ENCODE measurements around the gene BBLN.
"Not testable (repeated sequence)": the region's sequence is repeated elsewhere in the genome, so short reads cannot be mapped to it uniquely, and the experiment has no call there.

Gene BBLN

GRCh38 chr9:128167209-128167608 lies 7.1 kb downstream of the BBLN start:
- no peak overlapping the region for H3K9ac ChIP-seq (ENCODE audit: low read depth, low read length)
- H3K36me3 ChIP-seq (ENCODE audit: insufficient read depth, low read length): peaks cover 73% of the 10 kb centered on the region
- 89% methylated on average over 4 of the region's 4 CpGs for WGBS
- no peaks in the 10 kb centered on the region for H3K9me3 ChIP-seq (ENCODE audit: insufficient read depth, low read depth, low read length)
- no peaks in the 10 kb centered on the region for H3K4me1 ChIP-seq (ENCODE audit: insufficient read depth, low read length)
- no peak overlapping the region for H3K27ac ChIP-seq (ENCODE audit: low read depth, low read length)
- H3K4me3 ChIP-seq (ENCODE audit: low read length): no peak overlapping the region
- no peaks in the 10 kb centered on the region for H3K27me3 ChIP-seq (ENCODE audit: insufficient read depth, low read length)

GRCh38 chr9:128168731-128169308 lies 8.8 kb downstream of the BBLN start:
- H3K36me3 ChIP-seq (ENCODE audit: insufficient read depth, low read length): peaks cover 60% of the 10 kb centered on the region

GRCh38 chr9:128169492-128169891 lies 9.4 kb downstream of the BBLN start:
- Histone ChIP-seq H3K27me3 (ENCODE audit: insufficient read depth, low read length) (no peaks in the 10 kb centered on the region), H3K27ac (ENCODE audit: low read depth, low read length) (no peak overlapping the region), H3K9ac (ENCODE audit: low read depth, low read length) (no peak overlapping the region), H3K4me1 (ENCODE audit: insufficient read depth, low read length) (no peaks in the 10 kb centered on the region), H3K36me3 (ENCODE audit: insufficient read depth, low read length) (peaks cover 58% of the 10 kb centered on the region), H3K4me3 (ENCODE audit: low read length) (no peak overlapping the region), H3K9me3 (ENCODE audit: insufficient read depth, low read depth, low read length) (no peaks in the 10 kb centered on the region)
- 94% methylated on average over 8 of the region's 8 CpGs for WGBS

More at GRCh38 chr9:128168731-128169308, 8.8 kb downstream of the BBLN start:
- WGBS: 93% methylated on average over 8 of the region's 8 CpGs
- H3K9ac ChIP-seq (ENCODE audit: low read depth, low read length): no peak overlapping the region
- H3K27ac ChIP-seq (ENCODE audit: low read depth, low read length): no peak overlapping the region
- no peaks in the 10 kb centered on the region for H3K9me3 ChIP-seq (ENCODE audit: insufficient read depth, low read depth, low read length)
- no peak overlapping the region for H3K4me3 ChIP-seq (ENCODE audit: low read length)
- no peaks in the 10 kb centered on the region for H3K4me1 ChIP-seq (ENCODE audit: insufficient read depth, low read length)
- no peaks in the 10 kb centered on the region for H3K27me3 ChIP-seq (ENCODE audit: insufficient read depth, low read length)

GRCh38 chr9:128169925-128170324 lies 9.9 kb downstream of the BBLN start:
- WGBS: 94% methylated on average over 8 of the region's 8 CpGs
- Histone ChIP-seq H3K36me3 (ENCODE audit: insufficient read depth, low read length) (peaks cover 56% of the 10 kb centered on the region), H3K27ac (ENCODE audit: low read depth, low read length) (no peak overlapping the region)

GRCh38 chr9:128174062-128174461 lies 14.0 kb downstream of the BBLN start:
- no peak overlapping the region for H3K9ac ChIP-seq (ENCODE audit: low read depth, low read length)
- 92% methylated on average over 4 of the region's 4 CpGs for WGBS
- peaks cover 60% of the 10 kb centered on the region for H3K36me3 ChIP-seq (ENCODE audit: insufficient read depth, low read length)

More at GRCh38 chr9:128169925-128170324, 9.9 kb downstream of the BBLN start:
- no peaks in the 10 kb centered on the region for H3K9me3 ChIP-seq (ENCODE audit: insufficient read depth, low read depth, low read length)
- H3K9ac ChIP-seq (ENCODE audit: low read depth, low read length): no peak overlapping the region
- H3K4me3 ChIP-seq (ENCODE audit: low read length): no peak overlapping the region
- no peaks in the 10 kb centered on the region for H3K4me1 ChIP-seq (ENCODE audit: insufficient read depth, low read length)
- no peaks in the 10 kb centered on the region for H3K27me3 ChIP-seq (ENCODE audit: insufficient read depth, low read length)

GRCh38 chr9:128175102-128175563 lies 15.1 kb downstream of the BBLN start:
- Histone ChIP-seq H3K27me3 (ENCODE audit: insufficient read depth, low read length) (no peaks in the 10 kb centered on the region), H3K9me3 (ENCODE audit: insufficient read depth, low read depth, low read length) (peaks cover 6% of the 10 kb centered on the region; the same call in 1 of the 2 replicates), H3K4me3 (ENCODE audit: low read length) (no peak overlapping the region), H3K9ac (ENCODE audit: low read depth, low read length) (no peak overlapping the region), H3K27ac (ENCODE audit: low read depth, low read length) (no peak overlapping the region), H3K4me1 (ENCODE audit: insufficient read depth, low read length) (no peaks in the 10 kb centered on the region), H3K36me3 (ENCODE audit: insufficient read depth, low read length) (peaks cover 59% of the 10 kb centered on the region)
- 85% methylated on average over 8 of the region's 8 CpGs for WGBS

More at GRCh38 chr9:128174062-128174461, 14.0 kb downstream of the BBLN start:
- Histone ChIP-seq H3K27me3 (ENCODE audit: insufficient read depth, low read length) (no peaks in the 10 kb centered on the region), H3K4me3 (ENCODE audit: low read length) (no peak overlapping the region), H3K4me1 (ENCODE audit: insufficient read depth, low read length) (no peaks in the 10 kb centered on the region), H3K9me3 (ENCODE audit: insufficient read depth, low read depth, low read length) (peaks cover 2% of the 10 kb centered on the region; the same call in 1 of the 2 replicates), H3K27ac (ENCODE audit: low read depth, low read length) (no peak overlapping the region)

GRCh38 chr9:128175726-128176125 lies 15.7 kb downstream of the BBLN start:
- no peaks in the 10 kb centered on the region for H3K4me1 ChIP-seq (ENCODE audit: insufficient read depth, low read length)
- H3K27me3 ChIP-seq (ENCODE audit: insufficient read depth, low read length): no peaks in the 10 kb centered on the region
- 91% methylated on average over 2 of the region's 2 CpGs for WGBS
- H3K27ac ChIP-seq (ENCODE audit: low read depth, low read length): no peak overlapping the region
- no peak overlapping the region for H3K4me3 ChIP-seq (ENCODE audit: low read length)
- peaks cover 6% of the 10 kb centered on the region; the same call in 1 of the 2 replicates for H3K9me3 ChIP-seq (ENCODE audit: insufficient read depth, low read depth, low read length)
- H3K36me3 ChIP-seq (ENCODE audit: insufficient read depth, low read length): peaks cover 63% of the 10 kb centered on the region
- no peak overlapping the region for H3K9ac ChIP-seq (ENCODE audit: low read depth, low read length)

- Histone ChIP-seq H3K36me3 (ENCODE audit: insufficient read depth, low read length) (peaks cover 75% of the 10 kb centered on the region), H3K9me3 (ENCODE audit: insufficient read depth, low read depth, low read length) (peaks cover 6% of the 10 kb centered on the region; the same call in 1 of the 2 replicates), H3K9ac (ENCODE audit: low read depth, low read length) (no peak overlapping the region), H3K4me1 (ENCODE audit: insufficient read depth, low read length) (no peaks in the 10 kb centered on the region), H3K4me3 (ENCODE audit: low read length) (no peak overlapping the region), H3K27ac (ENCODE audit: low read depth, low read length) (no peak overlapping the region), H3K27me3 (ENCODE audit: insufficient read depth, low read length) (no peaks in the 10 kb centered on the region)
- 96% methylated on average over 11 of the region's 11 CpGs for WGBS
Observed at GRCh38 chr9:128178806-128179431, 18.9 kb downstream of the BBLN start.

GRCh38 chr9:128180001-128180400 lies 19.9 kb downstream of the BBLN start:
- Histone ChIP-seq H3K27ac (ENCODE audit: low read depth, low read length) (no peak overlapping the region), H3K4me1 (ENCODE audit: insufficient read depth, low read length) (no peaks in the 10 kb centered on the region), H3K4me3 (ENCODE audit: low read length) (no peak overlapping the region), H3K9me3 (ENCODE audit: insufficient read depth, low read depth, low read length) (peaks cover 6% of the 10 kb centered on the region; the same call in 1 of the 2 replicates), H3K36me3 (ENCODE audit: insufficient read depth, low read length) (peaks cover 72% of the 10 kb centered on the region), H3K27me3 (ENCODE audit: insufficient read depth, low read length) (no peaks in the 10 kb centered on the region), H3K9ac (ENCODE audit: low read depth, low read length) (no peak overlapping the region)
- 96% methylated on average over 8 of the region's 8 CpGs for WGBS

GRCh38 chr9:128180447-128180846 lies 20.4 kb downstream of the BBLN start:
- Histone ChIP-seq H3K27me3 (ENCODE audit: insufficient read depth, low read length) (no peaks in the 10 kb centered on the region), H3K4me3 (ENCODE audit: low read length) (no peak overlapping the region), H3K9me3 (ENCODE audit: insufficient read depth, low read depth, low read length) (peaks cover 6% of the 10 kb centered on the region; the same call in 1 of the 2 replicates), H3K36me3 (ENCODE audit: insufficient read depth, low read length) (peaks cover 71% of the 10 kb centered on the region), H3K9ac (ENCODE audit: low read depth, low read length) (no peak overlapping the region), H3K27ac (ENCODE audit: low read depth, low read length) (no peak overlapping the region), H3K4me1 (ENCODE audit: insufficient read depth, low read length) (no peaks in the 10 kb centered on the region)
- WGBS: 92% methylated on average over 8 of the region's 8 CpGs

GRCh38 chr9:128181480-128181879 lies 21.4 kb downstream of the BBLN start:
- H3K4me3 ChIP-seq (ENCODE audit: low read length); H3K27me3 ChIP-seq (ENCODE audit: insufficient read depth, low read length); H3K27ac ChIP-seq (ENCODE audit: low read depth, low read length); H3K4me1 ChIP-seq (ENCODE audit: insufficient read depth, low read length); H3K9ac ChIP-seq (ENCODE audit: low read depth, low read length); H3K9me3 ChIP-seq (ENCODE audit: insufficient read depth, low read depth, low read length): not testable (repeated sequence)
- WGBS: 9% methylated on average over 11 of the region's 12 CpGs
- H3K36me3 ChIP-seq (ENCODE audit: insufficient read depth, low read length): peaks cover 68% of the 10 kb centered on the region
